GM18519 (cell line): ENCODE measurements around the gene MYOM1.

Experiments used
- ATAC-seq: cut with Tn5 transposase; IDR thresholded peaks from one replicate; pipeline ENCODE4 v1.9.1; 2021; ENCODE audit warnings: mild to moderate bottlenecking, moderate library complexity; ENCODE audit not compliant: unreplicated experiment, low FRiP score

Gene MYOM1

GRCh38 chr18:3122851-3123250 lies 96.9 kb downstream of the MYOM1 start:
- no peak for ATAC-seq

- ATAC-seq: no peak
Observed at GRCh38 chr18:3121259-3121658, 98.5 kb downstream of the MYOM1 start.

- no peak for ATAC-seq
Observed at GRCh38 chr18:3120356-3120755, 99.4 kb downstream of the MYOM1 start.

GRCh38 chr18:3119401-3120341 lies 100.1 kb downstream of the MYOM1 start:
- ATAC-seq: no peak

- ATAC-seq: no peak
Observed at GRCh38 chr18:3118195-3119010, 101.4 kb downstream of the MYOM1 start.

GRCh38 chr18:3117493-3118192 lies 102.1 kb downstream of the MYOM1 start:
- ATAC-seq: no peak

- no peak for ATAC-seq
Observed at GRCh38 chr18:3115447-3116030, 104.2 kb downstream of the MYOM1 start.

- no peak for ATAC-seq
Observed at GRCh38 chr18:3114451-3114850, 105.3 kb downstream of the MYOM1 start.

GRCh38 chr18:3114026-3114425 lies 105.7 kb downstream of the MYOM1 start:
- no peak for ATAC-seq

GRCh38 chr18:3111523-3112240 lies 108.1 kb downstream of the MYOM1 start:
- ATAC-seq: no peak

GRCh38 chr18:3110034-3110752 lies 109.6 kb downstream of the MYOM1 start:
- ATAC-seq: no peak

- no peak for ATAC-seq
Observed at GRCh38 chr18:3107740-3108151, 112.0 kb downstream of the MYOM1 start.

GRCh38 chr18:3104190-3105054 lies 115.3 kb downstream of the MYOM1 start:
- no peak for ATAC-seq

- no peak for ATAC-seq
Observed at GRCh38 chr18:3103576-3103975, 116.2 kb downstream of the MYOM1 start.

GRCh38 chr18:3102983-3103382 lies 116.8 kb downstream of the MYOM1 start:
- no peak for ATAC-seq

GRCh38 chr18:3100498-3101132 lies 119.2 kb downstream of the MYOM1 start:
- no peak for ATAC-seq

GRCh38 chr18:3099327-3099726 lies 120.4 kb downstream of the MYOM1 start:
- no peak for ATAC-seq

GRCh38 chr18:3097082-3097481 lies 122.7 kb downstream of the MYOM1 start:
- no peak for ATAC-seq
